GM19467 (cell line): Measurements from ENCODE around the gene IL15.
"Not testable (repeated sequence)": the region's sequence is repeated elsewhere in the genome, so short reads cannot be mapped to it uniquely, and the experiment has no call there.

Experiments used
- ATAC-seq: cut with Tn5 transposase; IDR thresholded peaks from one replicate; pipeline ENCODE4 v1.9.1; 2021; ENCODE audit warnings: mild to moderate bottlenecking, moderate library complexity; ENCODE audit not compliant: unreplicated experiment

The IL15 gene

DNA sequence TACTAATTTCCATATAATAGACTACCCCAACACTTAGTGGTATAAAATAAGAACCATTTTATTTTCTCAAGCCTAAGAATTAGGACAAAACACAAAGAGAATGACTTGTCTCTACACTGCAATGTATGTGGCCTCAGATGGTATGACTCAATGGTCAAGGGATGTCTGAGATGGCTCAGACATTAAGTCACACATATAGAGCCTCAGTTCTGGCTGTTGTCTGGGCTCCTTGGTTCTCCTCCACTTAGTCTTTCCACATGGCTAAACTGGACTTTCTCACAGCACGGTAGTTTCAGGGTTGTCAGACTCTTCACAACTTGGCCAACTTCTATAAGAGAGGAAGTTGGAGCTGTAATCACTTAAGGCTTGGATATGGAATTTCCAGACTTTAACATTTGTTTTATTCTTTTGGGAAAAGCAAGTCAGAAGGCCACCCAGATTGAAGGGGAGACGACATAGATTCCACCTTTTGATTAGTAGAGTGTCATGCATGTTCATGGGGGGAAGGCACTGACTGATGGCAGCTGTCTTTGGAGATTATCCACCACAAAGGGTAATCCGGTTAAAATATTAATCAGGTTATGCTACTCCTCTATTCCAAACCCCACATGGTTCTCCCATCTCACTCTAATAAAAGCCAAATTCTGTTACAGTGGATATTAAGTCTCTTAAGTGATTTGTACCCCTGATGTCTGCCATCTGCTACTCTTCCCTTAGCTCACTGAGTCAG, 9.4 kb downstream of the IL15 start:
- no peak for ATAC-seq

- no peak for ATAC-seq
Measured at GRCh38 chr4:141646969-141647368, 10.6 kb downstream of the IL15 start.

- no peak for ATAC-seq
Measured at GRCh38 chr4:141647966-141648365, 11.6 kb downstream of the IL15 start.

DNA sequence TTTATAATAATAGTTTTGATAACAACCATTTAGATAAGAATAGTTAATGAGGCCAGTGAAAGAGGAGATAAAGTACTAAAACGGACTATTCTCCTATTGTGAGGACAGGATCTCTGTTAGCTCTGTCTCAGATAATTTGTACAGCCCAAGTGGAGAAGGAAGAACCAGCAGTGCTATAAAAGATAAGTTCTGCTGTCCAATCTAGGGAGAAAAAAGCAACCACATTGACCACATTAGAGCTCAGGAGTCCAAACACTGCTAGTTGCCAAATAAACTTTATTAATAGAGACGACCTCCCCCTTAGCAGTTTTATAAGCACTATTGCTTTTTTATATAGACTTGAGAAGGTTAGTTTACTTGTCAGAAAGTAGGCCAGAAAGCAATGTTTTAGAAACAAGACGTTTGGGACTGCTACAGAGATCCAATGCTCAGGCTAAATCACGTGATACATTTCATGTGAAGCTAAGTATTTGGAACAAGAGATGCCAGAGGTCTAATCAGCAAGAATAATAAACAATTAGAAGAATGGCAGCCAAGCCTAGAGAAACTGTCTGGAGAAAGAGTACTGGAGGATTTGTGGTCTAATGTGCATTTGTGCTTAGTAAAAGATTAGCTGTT, 15.9 kb downstream of the IL15 start:
- no peak for ATAC-seq

DNA sequence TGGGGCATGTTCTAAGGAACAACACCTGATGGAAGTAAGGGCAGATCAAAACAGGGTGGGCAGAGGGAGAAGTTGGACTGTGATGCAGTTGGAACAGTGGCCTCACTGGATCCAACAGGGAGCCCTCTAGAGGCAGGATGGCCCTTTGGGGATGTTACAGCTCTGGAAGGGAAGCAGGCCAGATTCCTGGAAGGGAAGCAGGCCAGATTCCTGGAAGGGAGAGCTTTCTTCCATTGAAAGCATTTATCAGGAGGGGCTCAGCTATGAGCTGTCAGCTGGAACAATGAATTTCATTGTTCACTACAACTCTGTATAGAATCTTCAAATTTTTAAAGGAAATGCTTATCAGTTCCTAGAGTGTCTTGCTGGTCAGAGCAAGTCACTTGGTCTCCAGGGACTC, 17.7 kb downstream of the IL15 start:
- ATAC-seq = no peak

DNA sequence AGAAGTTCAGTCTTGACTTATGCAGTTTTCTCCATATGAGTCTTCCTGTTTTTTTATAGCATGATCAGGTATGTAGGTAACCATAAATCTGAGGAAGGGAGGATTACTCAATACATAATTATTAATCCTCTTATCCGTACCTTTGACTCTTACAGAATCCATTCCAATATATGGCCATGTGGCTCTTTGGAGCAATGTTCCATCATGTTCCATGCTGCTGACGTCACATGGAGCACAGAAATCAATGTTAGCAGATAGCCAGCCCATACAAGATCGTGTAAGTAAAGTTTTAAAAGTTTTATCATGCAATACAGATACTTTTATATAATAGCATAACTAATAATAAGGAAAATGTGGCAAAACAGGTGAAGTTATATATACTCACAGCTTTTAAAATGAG, 19.6 kb downstream of the IL15 start:
- ATAC-seq = no peak

- ATAC-seq = no peak
Measured at GRCh38 chr4:141657550-141658250, 21.3 kb downstream of the IL15 start.

DNA sequence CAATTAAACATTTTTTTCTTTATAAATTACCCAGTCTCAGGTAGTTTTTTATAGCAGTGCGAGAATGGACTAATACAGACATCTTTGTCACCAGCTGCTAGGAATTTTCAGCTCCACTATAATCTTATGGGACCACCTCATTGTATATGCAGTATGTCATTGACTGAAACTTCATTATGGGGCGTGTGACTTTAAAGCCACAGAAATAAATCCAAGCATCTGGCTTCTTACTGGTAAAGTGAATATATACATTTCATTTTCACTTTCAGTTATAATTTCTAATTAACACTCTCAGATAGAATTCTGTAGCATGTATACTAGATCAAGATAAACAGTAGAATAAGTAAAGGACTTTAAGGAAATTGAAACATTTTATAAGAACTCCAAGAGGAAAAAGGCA, 21.9 kb downstream of the IL15 start:
- ATAC-seq = no peak

- no peak for ATAC-seq
Measured at GRCh38 chr4:141659539-141659938, 23.2 kb downstream of the IL15 start.

DNA sequence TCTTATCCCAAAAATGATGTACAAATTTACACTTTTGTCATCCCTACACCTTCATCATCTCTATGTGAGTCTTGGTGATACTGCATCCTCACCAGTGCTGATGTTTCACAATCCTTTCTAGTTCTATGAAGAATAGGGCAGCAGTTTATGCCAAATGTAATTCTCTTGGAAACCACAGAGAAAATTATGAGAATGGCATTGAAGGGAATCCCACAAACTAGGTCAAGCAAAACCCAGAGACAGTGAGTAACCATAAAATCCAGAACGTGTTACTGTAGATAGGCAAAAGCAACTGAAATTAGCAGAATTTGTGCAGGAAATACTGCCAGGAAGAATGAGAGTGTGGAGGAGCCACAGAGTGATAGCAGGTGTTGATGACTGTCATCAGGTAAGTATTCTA, 24.5 kb downstream of the IL15 start:
- ATAC-seq = no peak

GRCh38 chr4:141668200-141668910, 32.0 kb downstream of the IL15 start:
- ATAC-seq = no peak

- ATAC-seq = no peak
Measured at GRCh38 chr4:141669501-141669900, 33.1 kb downstream of the IL15 start.

DNA sequence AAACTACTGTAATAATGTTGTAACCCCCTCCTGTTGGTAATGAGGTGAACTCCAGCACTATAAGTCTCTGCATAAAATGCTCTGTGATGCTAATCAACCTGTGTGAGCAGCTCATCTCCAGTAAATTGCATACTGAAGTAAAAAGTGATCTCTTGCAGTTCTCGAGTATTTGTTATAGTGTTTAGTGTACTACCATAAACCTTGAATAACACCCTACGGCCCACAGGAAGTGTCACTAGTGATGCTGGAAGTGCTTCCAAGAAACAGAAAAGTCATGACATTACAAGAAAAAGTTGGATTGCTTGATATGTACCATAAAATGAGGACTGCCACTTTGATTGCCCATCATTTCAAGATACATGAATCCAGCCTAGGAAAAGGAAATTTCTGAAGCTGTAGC, 39.0 kb downstream of the IL15 start:
- no peak for ATAC-seq

- no peak for ATAC-seq
Measured at GRCh38 chr4:141676087-141676670, 39.8 kb downstream of the IL15 start.

DNA sequence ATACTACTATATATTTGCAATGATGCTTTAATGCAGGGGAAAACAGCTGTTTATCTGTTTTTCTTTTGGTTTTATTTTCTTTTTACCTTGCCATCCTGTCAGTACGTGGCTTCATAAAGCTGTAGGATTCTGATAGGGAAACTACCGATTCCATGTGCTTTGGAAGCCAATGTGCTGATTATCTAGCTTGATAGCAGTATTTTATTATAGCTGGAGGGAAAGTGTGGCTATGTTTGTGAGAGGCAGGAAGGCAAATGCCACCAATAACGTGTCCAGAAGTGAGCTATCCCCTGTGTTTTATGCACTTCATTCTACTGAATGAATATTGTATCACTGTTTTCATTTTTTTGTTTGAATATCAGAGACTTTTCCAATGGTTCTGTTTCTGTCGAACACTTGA, 43.7 kb downstream of the IL15 start:
- no peak for ATAC-seq

DNA sequence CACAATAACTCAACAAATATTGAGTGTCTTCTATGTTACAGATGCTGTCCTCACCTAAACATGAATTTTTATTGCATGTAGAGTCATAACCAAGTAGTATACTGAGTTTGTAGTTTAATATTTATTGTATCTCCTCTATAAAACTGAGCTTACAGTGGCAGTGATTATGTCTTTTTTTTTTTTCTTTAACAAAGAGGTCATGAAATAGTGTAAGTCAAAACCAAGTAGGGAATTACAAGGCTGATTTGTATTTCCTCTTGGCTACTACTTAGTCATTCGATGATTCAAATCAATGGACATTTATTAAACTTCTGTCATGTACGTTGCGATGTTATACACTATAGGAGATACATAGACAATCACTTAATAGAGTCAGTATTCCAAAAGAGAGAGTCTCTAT, 48.4 kb downstream of the IL15 start:
- ATAC-seq = no peak

DNA sequence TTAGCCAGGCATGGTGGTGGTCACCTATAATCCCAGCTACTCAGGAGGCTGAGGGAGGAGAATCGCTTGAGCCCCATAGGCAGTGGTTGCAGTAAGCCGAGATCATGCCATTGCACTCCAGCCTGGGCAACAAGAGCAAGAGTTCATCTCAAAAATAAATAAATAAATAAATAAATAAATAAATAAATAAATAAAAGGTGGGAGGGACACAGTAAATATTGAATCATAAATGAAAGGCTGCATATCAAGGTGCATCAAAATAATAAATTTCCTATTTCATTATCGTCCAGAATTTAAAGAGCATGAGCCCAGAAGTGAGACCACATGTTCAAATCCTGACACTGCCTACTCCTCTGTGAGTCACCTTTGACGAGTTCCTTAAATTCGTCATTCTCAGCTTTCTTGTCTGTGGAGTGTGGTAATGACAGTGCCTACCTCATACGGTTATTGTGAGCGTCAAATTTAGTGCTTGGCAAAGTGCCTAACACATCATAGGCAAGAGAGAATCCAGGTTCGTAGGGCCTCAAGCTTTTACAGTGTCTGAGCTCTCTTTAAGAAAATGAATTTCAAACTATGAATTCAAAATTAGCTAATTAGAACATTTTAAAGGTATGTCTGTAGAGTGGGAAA, 49.9 kb downstream of the IL15 start:
- ATAC-seq = no peak

- ATAC-seq = no peak
Measured at GRCh38 chr4:141686879-141687278, 50.5 kb downstream of the IL15 start.

GRCh38 chr4:141689726-141690296, 53.4 kb downstream of the IL15 start:
- not testable (repeated sequence) for ATAC-seq

- not testable (repeated sequence) for ATAC-seq
Measured at GRCh38 chr4:141691247-141691646, 54.9 kb downstream of the IL15 start.
